Liver (tissue), 3 donors: ENCODE data around the gene KLF8.
"Not testable (repeated sequence)": the region's sequence is repeated elsewhere in the genome, so short reads cannot be mapped to it uniquely, and the experiment has no call there.

Experiments used
- SP1 ChIP-seq: IDR thresholded peaks from 2 replicates; pipeline ENCODE4 v1.6.1; 2018; ENCODE audit warnings: antibody characterized with exemption, mild to moderate bottlenecking
- TF ChIP-seq, protein P1 (sequence below): fragments of 150-350 bp; IDR thresholded peaks from 2 replicates; pipeline ENCODE4 v1.5.1; 2017; ENCODE audit warnings: improper control_type of control experiment, low read depth, low read length; ENCODE audit not compliant: missing input control
- TF ChIP-seq, protein P2 (sequence below): IDR thresholded peaks from 2 replicates; pipeline ENCODE4 v1.6.1; 2016; ENCODE audit warnings: antibody characterized with exemption
- TF ChIP-seq, protein P3 (sequence below): IDR thresholded peaks from 2 replicates; pipeline ENCODE4 v1.6.1; 2016; ENCODE audit warnings: antibody characterized with exemption, mild to moderate bottlenecking
- donor health status: healthy.
- donor health status: healthy.

DNA sequence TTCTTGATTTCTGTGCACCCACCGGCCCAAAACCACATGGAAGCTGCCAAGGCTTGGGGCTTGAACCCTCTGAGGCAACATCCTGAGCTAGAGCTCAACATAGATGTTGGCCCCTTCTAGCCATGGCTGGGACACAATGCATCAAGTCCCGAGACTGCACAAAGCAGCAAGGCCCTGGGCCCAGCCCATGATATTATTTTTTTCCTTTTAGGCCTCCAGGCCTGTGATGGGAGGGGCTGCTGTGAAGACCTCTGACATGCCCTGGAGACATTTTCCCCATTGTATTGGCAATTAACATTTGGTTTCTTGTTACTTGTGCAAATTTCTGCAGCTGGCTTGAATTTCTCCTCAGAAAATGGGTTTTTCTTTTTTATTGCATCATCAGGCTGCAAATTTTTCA is 25.2 kb upstream of the KLF8 start:
- TF ChIP-seq, protein P1, sequence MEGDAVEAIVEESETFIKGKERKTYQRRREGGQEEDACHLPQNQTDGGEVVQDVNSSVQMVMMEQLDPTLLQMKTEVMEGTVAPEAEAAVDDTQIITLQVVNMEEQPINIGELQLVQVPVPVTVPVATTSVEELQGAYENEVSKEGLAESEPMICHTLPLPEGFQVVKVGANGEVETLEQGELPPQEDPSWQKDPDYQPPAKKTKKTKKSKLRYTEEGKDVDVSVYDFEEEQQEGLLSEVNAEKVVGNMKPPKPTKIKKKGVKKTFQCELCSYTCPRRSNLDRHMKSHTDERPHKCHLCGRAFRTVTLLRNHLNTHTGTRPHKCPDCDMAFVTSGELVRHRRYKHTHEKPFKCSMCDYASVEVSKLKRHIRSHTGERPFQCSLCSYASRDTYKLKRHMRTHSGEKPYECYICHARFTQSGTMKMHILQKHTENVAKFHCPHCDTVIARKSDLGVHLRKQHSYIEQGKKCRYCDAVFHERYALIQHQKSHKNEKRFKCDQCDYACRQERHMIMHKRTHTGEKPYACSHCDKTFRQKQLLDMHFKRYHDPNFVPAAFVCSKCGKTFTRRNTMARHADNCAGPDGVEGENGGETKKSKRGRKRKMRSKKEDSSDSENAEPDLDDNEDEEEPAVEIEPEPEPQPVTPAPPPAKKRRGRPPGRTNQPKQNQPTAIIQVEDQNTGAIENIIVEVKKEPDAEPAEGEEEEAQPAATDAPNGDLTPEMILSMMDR = not testable (repeated sequence)
- not testable (repeated sequence) for TF ChIP-seq SP1
- TF ChIP-seq, protein P2, sequence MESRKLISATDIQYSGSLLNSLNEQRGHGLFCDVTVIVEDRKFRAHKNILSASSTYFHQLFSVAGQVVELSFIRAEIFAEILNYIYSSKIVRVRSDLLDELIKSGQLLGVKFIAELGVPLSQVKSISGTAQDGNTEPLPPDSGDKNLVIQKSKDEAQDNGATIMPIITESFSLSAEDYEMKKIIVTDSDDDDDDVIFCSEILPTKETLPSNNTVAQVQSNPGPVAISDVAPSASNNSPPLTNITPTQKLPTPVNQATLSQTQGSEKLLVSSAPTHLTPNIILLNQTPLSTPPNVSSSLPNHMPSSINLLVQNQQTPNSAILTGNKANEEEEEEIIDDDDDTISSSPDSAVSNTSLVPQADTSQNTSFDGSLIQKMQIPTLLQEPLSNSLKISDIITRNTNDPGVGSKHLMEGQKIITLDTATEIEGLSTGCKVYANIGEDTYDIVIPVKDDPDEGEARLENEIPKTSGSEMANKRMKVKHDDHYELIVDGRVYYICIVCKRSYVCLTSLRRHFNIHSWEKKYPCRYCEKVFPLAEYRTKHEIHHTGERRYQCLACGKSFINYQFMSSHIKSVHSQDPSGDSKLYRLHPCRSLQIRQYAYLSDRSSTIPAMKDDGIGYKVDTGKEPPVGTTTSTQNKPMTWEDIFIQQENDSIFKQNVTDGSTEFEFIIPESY = not testable (repeated sequence)
- TF ChIP-seq, protein P3, sequence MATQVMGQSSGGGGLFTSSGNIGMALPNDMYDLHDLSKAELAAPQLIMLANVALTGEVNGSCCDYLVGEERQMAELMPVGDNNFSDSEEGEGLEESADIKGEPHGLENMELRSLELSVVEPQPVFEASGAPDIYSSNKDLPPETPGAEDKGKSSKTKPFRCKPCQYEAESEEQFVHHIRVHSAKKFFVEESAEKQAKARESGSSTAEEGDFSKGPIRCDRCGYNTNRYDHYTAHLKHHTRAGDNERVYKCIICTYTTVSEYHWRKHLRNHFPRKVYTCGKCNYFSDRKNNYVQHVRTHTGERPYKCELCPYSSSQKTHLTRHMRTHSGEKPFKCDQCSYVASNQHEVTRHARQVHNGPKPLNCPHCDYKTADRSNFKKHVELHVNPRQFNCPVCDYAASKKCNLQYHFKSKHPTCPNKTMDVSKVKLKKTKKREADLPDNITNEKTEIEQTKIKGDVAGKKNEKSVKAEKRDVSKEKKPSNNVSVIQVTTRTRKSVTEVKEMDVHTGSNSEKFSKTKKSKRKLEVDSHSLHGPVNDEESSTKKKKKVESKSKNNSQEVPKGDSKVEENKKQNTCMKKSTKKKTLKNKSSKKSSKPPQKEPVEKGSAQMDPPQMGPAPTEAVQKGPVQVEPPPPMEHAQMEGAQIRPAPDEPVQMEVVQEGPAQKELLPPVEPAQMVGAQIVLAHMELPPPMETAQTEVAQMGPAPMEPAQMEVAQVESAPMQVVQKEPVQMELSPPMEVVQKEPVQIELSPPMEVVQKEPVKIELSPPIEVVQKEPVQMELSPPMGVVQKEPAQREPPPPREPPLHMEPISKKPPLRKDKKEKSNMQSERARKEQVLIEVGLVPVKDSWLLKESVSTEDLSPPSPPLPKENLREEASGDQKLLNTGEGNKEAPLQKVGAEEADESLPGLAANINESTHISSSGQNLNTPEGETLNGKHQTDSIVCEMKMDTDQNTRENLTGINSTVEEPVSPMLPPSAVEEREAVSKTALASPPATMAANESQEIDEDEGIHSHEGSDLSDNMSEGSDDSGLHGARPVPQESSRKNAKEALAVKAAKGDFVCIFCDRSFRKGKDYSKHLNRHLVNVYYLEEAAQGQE = not testable (repeated sequence)
